ENCODE data around the gene NBAS. TPM values are rescaled to one million over a fixed set of nuclear protein-coding genes. Genes with fewer than 3 reads are reported as not detected.

The NBAS gene
- total and polyA plus RNA-seq, 9 of the 15 experiments (the other 6 are each of a cell fraction or from before 2014, with no cell fraction given): 15.3 to 94.4 (median 69.9) TPM

GRCh38 chr2:15555760-15556193 lies 5.4 kb downstream of the NBAS start (continued):
- TF ChIP-seq ZNF592 (IDR thresholded peaks at IDR 0.05): peak; percentile 42; the same call in 1 of the 2 replicates
- no peak for TF ChIP-seq ZNF785 (CRISPR knock-in tag; IDR thresholded peaks at IDR 0.05)
- TF ChIP-seq ASH1L (IDR thresholded peaks at IDR 0.05; ENCODE audit: borderline replicate concordance, low read depth, partially characterized antibody): peak; percentile 61
- TF ChIP-seq ESRRB (CRISPR knock-in tag; IDR thresholded peaks at IDR 0.05; ENCODE audit: borderline replicate concordance): no peak
- no peak for TF ChIP-seq RBBP5 (IDR thresholded peaks at IDR 0.05; ENCODE audit: borderline replicate concordance, insufficient read depth, low read length, poor library complexity, severe bottlenecking)
- TF ChIP-seq MAFK (IDR thresholded peaks at IDR 0.05; ENCODE audit: low read length): no peak
- no peak for TF ChIP-seq GTF3C2 (IDR thresholded peaks at IDR 0.05; ENCODE audit: borderline replicate concordance, extremely low read depth, insufficient read length)
- 0 out of 2 replicates have a peak, but pooled peaks have one; percentile 12 for TF ChIP-seq BCOR (IDR thresholded peaks at IDR 0.05)
- TF ChIP-seq ZNF398 (CRISPR knock-in tag; IDR thresholded peaks at IDR 0.05): no peak
- no peak for TF ChIP-seq MTA2 (IDR thresholded peaks at IDR 0.05; ENCODE audit: low read depth)
- no peak for TF ChIP-seq MBD1 (CRISPR knock-in tag; IDR thresholded peaks at IDR 0.05)
- TF ChIP-seq NR2F6 (CRISPR knock-in tag; IDR thresholded peaks at IDR 0.05): no peak
- TF ChIP-seq ARID1B (IDR thresholded peaks at IDR 0.05): no peak
- no peak for TF ChIP-seq POU5F1 (IDR thresholded peaks at IDR 0.05; ENCODE audit: borderline replicate concordance, low read depth, low read length, partially characterized antibody)
- TF ChIP-seq ZNF174 (CRISPR knock-in tag; IDR thresholded peaks at IDR 0.05): no peak
- TF ChIP-seq WHSC1 (IDR thresholded peaks at IDR 0.05; ENCODE audit: low read length): no peak
- TF ChIP-seq FOXJ2 (tag; IDR thresholded peaks at IDR 0.05): peak; percentile 38; the same call in 1 of the 2 replicates
- TF ChIP-seq BRD9 (IDR thresholded peaks at IDR 0.05; ENCODE audit: low read depth, partially characterized antibody): peak; percentile 42
- no peak for TF ChIP-seq FUS (optimal IDR thresholded peaks at IDR 0.05; ENCODE audit: low read depth, low read length)

Data from K562 (cell line).